ENCODE measurements around the gene BRCA2. TPM values are rescaled to one million over a fixed set of nuclear protein-coding genes. Genes with fewer than 3 reads are reported as not detected.

The BRCA2 gene
- total RNA-seq, 4 donors from 2014 or later: 0.56 to 6.3 (median 0.82) TPM

GRCh38 chr13:32426990-32427851 is 111.9 kb downstream of the BRCA2 start:
- peak; percentile 45 to 54 for DNase-seq
- Histone ChIP-seq H3K27ac (peak overlapping the region; percentile 71 to 88 (median 88)), H3K4me3 (replicated peaks in 1 of 3) (peak overlapping the region; percentile 58 to 92 (median 86)), H3K9me3 (no peaks in the 10 kb centered on the region), H3K4me1 (peaks cover 0 to 18% of the 10 kb centered on the region in 2 donors), H3K27me3 (no peaks in the 10 kb centered on the region), H3K36me3 (no peaks in the 10 kb centered on the region)
- WGBS, 2 donors: 1 to 3% methylated on average over 21 to 29 of the region's 90 CpGs
- intact Hi-C loops (cut with DNase I): no loop called here
- TF ChIP-seq CTCF (IDR thresholded peaks at IDR 0.05) (no peak), POLR2A (IDR thresholded peaks at IDR 0.05) (no peak)

GRCh38 chr13:32427852-32428580 is 112.7 kb downstream of the BRCA2 start, which contains the start of gene N4BP2L1:
Gene N4BP2L1 (minus strand): TSS chr13:32428130. CDS start chr13:32428082, 48 bp downstream.
- TF ChIP-seq CTCF (IDR thresholded peaks at IDR 0.05): no peak
- TF ChIP-seq POLR2A (IDR thresholded peaks at IDR 0.05): peak; percentile 59 to 90
- peak; percentile 82 to 85 for DNase-seq
- H3K36me3 ChIP-seq: no peaks in the 10 kb centered on the region
- H3K27ac ChIP-seq: peak within 1 kb of the TSS; percentile 71 to 88 (median 88)
- H3K4me3 ChIP-seq (replicated peaks in 1 of 3): peak within 1 kb of the TSS; percentile 58 to 92 (median 86)
- no peaks in the 10 kb centered on the region for H3K27me3 ChIP-seq
- peaks cover 0 to 18% of the 10 kb centered on the region in 2 donors for H3K4me1 ChIP-seq
- intact Hi-C loops (cut with DNase I): no loop called here
- no peaks in the 10 kb centered on the region for H3K9me3 ChIP-seq
- 1 to 8% methylated on average over 5 to 32 of the region's 40 CpGs for WGBS, 2 donors

GRCh38 chr13:32428581-32429432 is 113.5 kb downstream of the BRCA2 start:
- H3K4me3 ChIP-seq (replicated peaks in 1 of 3): peak overlapping the region; percentile 58 to 92 (median 86)
- 57 to 59% methylated on average over 9 of the region's 9 CpGs for WGBS, 2 donors
- intact Hi-C loops (cut with DNase I): no loop called here

GRCh38 chr13:32429433-32429909 is 114.2 kb downstream of the BRCA2 start:
- no peak overlapping the region for H3K4me3 ChIP-seq (replicated peaks in 1 of 3)
- no peaks in the 10 kb centered on the region for H3K9me3 ChIP-seq
- WGBS, 2 donors: 98% methylated on average over 6 of the region's 6 CpGs
- H3K4me1 ChIP-seq: peaks cover 0 to 18% of the 10 kb centered on the region in 2 donors
- TF ChIP-seq CTCF (IDR thresholded peaks at IDR 0.05): no peak
- no peak for TF ChIP-seq POLR2A (IDR thresholded peaks at IDR 0.05)
- no peak overlapping the region for H3K27ac ChIP-seq
- DNase-seq: no peak
- no peaks in the 10 kb centered on the region for H3K36me3 ChIP-seq
- H3K27me3 ChIP-seq: no peaks in the 10 kb centered on the region
- intact Hi-C loops (cut with DNase I): no loop called here

More at GRCh38 chr13:32428581-32429432, 113.5 kb downstream of the BRCA2 start:
- Histone ChIP-seq H3K27me3 (no peaks in the 10 kb centered on the region), H3K36me3 (no peaks in the 10 kb centered on the region), H3K4me1 (peaks cover 0 to 18% of the 10 kb centered on the region in 2 donors), H3K27ac (peak overlapping the region; percentile 71 to 88 (median 88)), H3K9me3 (no peaks in the 10 kb centered on the region)
- TF ChIP-seq POLR2A (IDR thresholded peaks at IDR 0.05) (no peak), CTCF (IDR thresholded peaks at IDR 0.05) (no peak)
- DNase-seq: peak in 1 of 2 donors; percentile 3

Data from thyroid gland (tissue), 4 donors.